IMR-90 (cell line): ENCODE data around the gene APOC4.

Source experiments
- BHLHE40 ChIP-seq: fragments of 150-350 bp; IDR thresholded peaks from 2 replicates; pipeline ENCODE4 v1.6.1; 2016; ENCODE audit warnings: mild to moderate bottlenecking, low read depth, low read length
- CEBPB ChIP-seq: IDR thresholded peaks from 2 replicates; pipeline ENCODE4 v1.6.1; 2012; ENCODE audit warnings: low read depth, low read length, improper control_type of control experiment
- FOS ChIP-seq: fragments of 150-350 bp; IDR thresholded peaks from 2 replicates; pipeline ENCODE4 v1.6.1; 2016; ENCODE audit warnings: low read depth, low read length
- MAFK ChIP-seq: IDR thresholded peaks from 2 replicates; pipeline ENCODE4 v1.6.1; 2012; ENCODE audit warnings: low read depth, low read length, improper control_type of control experiment
- MAZ ChIP-seq: IDR thresholded peaks from 2 replicates; pipeline ENCODE4 v1.6.1; 2012; ENCODE audit warnings: low read depth, mild to moderate bottlenecking, low read length, improper control_type of control experiment, moderate library complexity, borderline replicate concordance
- MXI1 ChIP-seq: IDR thresholded peaks from 2 replicates; pipeline ENCODE4 v1.6.1; 2012; ENCODE audit warnings: low read depth, mild to moderate bottlenecking, low read length, moderate library complexity, borderline replicate concordance
- POLR2A ChIP-seq: IDR thresholded peaks from 2 replicates; pipeline ENCODE4 v1.6.1; 2012; ENCODE audit warnings: mild to moderate bottlenecking, low read depth, low read length
- RAD21 ChIP-seq: IDR thresholded peaks from 2 replicates; pipeline ENCODE4 v1.6.1; 2012; ENCODE audit warnings: low read length, improper control_type of control experiment
- RCOR1 ChIP-seq: IDR thresholded peaks from 2 replicates; pipeline ENCODE4 v1.6.1; 2012; ENCODE audit warnings: mild to moderate bottlenecking, low read length, improper control_type of control experiment; ENCODE audit not compliant: insufficient replicate concordance
- RFX5 ChIP-seq: IDR thresholded peaks from 2 replicates; pipeline ENCODE4 v1.8.0; 2012; ENCODE audit warnings: low read depth, mild to moderate bottlenecking, low read length, moderate library complexity
- TF ChIP-seq, protein P1 (sequence below): conservative IDR thresholded peaks from 2 replicates; pipeline ENCODE4 v1.5.1; 2012; ENCODE audit warnings: mild to moderate bottlenecking, low read depth, low read length, improper control_type of control experiment

GRCh38 chr19:44924243-44924725 is 17.8 kb upstream of the APOC4 start:
- TF ChIP-seq, protein P1, sequence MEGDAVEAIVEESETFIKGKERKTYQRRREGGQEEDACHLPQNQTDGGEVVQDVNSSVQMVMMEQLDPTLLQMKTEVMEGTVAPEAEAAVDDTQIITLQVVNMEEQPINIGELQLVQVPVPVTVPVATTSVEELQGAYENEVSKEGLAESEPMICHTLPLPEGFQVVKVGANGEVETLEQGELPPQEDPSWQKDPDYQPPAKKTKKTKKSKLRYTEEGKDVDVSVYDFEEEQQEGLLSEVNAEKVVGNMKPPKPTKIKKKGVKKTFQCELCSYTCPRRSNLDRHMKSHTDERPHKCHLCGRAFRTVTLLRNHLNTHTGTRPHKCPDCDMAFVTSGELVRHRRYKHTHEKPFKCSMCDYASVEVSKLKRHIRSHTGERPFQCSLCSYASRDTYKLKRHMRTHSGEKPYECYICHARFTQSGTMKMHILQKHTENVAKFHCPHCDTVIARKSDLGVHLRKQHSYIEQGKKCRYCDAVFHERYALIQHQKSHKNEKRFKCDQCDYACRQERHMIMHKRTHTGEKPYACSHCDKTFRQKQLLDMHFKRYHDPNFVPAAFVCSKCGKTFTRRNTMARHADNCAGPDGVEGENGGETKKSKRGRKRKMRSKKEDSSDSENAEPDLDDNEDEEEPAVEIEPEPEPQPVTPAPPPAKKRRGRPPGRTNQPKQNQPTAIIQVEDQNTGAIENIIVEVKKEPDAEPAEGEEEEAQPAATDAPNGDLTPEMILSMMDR: no peak
- TF ChIP-seq BHLHE40 (no peak), FOS (no peak), POLR2A (no peak), RFX5 (no peak), MXI1 (no peak), RAD21 (no peak), CEBPB (no peak), MAFK (no peak), MAZ (no peak), RCOR1 (no peak)
